ENCODE results near the gene LTB. TPM values are rescaled to one million over a fixed set of nuclear protein-coding genes. Genes with fewer than 3 reads are reported as not detected.

Gene LTB
- total and polyA plus RNA-seq, 2 of the 13 experiments (the other 11 are each of a cell fraction or from before 2014, with no cell fraction given): 0.09 to 0.22 TPM

DNA sequence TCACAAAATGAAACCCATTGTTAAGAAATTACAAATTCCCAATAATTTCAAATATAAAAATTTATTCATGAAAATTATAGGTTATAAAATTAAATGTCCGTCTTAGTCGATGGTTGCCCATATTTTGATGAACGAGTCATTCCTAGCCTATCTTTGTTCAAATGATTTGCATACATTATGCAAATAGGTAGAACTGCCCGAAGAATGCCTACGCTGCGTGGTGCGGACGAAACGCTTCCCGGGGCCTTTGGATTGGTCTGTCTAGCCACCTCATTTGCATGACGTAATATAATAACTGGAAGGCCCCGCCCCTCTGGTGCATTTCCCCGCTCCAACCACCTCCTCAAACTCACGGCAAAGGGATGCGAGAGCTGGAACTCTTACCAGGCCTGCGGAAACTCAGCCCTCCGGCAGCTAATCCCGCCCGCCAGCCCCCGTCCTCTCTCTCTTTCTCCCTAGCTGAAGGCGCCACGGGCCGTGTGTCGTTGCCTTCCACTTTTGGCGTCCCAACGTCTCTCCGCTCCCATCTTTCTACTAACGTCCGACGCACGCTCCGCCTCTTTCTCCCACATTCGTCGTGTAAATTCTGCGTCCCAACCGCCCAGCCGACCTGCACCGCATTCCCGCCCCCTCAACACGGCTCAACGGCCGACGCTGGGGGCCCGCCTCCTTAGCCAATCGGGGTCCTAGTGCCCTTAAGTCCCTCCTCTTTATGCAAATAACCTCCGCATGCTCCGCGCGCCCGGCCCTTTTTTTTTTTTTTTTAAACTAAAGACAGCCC, 37.8 kb upstream of the LTB start (continued):
- TF ChIP-seq, protein P1, sequence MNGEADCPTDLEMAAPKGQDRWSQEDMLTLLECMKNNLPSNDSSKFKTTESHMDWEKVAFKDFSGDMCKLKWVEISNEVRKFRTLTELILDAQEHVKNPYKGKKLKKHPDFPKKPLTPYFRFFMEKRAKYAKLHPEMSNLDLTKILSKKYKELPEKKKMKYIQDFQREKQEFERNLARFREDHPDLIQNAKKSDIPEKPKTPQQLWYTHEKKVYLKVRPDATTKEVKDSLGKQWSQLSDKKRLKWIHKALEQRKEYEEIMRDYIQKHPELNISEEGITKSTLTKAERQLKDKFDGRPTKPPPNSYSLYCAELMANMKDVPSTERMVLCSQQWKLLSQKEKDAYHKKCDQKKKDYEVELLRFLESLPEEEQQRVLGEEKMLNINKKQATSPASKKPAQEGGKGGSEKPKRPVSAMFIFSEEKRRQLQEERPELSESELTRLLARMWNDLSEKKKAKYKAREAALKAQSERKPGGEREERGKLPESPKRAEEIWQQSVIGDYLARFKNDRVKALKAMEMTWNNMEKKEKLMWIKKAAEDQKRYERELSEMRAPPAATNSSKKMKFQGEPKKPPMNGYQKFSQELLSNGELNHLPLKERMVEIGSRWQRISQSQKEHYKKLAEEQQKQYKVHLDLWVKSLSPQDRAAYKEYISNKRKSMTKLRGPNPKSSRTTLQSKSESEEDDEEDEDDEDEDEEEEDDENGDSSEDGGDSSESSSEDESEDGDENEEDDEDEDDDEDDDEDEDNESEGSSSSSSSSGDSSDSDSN (CRISPR knock-in tag; IDR thresholded peaks at IDR 0.05): no peak
- peak; percentile 88; the same call in 1 of the 2 replicates for TF ChIP-seq ZNF264 (CRISPR knock-in tag; IDR thresholded peaks at IDR 0.05)
- TF ChIP-seq KAT2B (IDR thresholded peaks at IDR 0.05; ENCODE audit: borderline replicate concordance, low read depth, low read length): no peak
- TF ChIP-seq ZSCAN30 (CRISPR knock-in tag; IDR thresholded peaks at IDR 0.05): peak; percentile 42; the same call in 1 of the 2 replicates
- TF ChIP-seq, protein P2, sequence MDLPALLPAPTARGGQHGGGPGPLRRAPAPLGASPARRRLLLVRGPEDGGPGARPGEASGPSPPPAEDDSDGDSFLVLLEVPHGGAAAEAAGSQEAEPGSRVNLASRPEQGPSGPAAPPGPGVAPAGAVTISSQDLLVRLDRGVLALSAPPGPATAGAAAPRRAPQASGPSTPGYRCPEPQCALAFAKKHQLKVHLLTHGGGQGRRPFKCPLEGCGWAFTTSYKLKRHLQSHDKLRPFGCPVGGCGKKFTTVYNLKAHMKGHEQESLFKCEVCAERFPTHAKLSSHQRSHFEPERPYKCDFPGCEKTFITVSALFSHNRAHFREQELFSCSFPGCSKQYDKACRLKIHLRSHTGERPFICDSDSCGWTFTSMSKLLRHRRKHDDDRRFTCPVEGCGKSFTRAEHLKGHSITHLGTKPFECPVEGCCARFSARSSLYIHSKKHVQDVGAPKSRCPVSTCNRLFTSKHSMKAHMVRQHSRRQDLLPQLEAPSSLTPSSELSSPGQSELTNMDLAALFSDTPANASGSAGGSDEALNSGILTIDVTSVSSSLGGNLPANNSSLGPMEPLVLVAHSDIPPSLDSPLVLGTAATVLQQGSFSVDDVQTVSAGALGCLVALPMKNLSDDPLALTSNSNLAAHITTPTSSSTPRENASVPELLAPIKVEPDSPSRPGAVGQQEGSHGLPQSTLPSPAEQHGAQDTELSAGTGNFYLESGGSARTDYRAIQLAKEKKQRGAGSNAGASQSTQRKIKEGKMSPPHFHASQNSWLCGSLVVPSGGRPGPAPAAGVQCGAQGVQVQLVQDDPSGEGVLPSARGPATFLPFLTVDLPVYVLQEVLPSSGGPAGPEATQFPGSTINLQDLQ (CRISPR knock-in tag; IDR thresholded peaks at IDR 0.05): no peak
- TF ChIP-seq CC2D1A (CRISPR knock-in tag; IDR thresholded peaks at IDR 0.05): no peak
- no peak for TF ChIP-seq ZNF746 (CRISPR knock-in tag; IDR thresholded peaks at IDR 0.05)
- peak; percentile 37; the same call in 1 of the 2 replicates for TF ChIP-seq PHF20 (CRISPR knock-in tag; IDR thresholded peaks at IDR 0.05)
- TF ChIP-seq ZNF644 (CRISPR knock-in tag; IDR thresholded peaks at IDR 0.05; ENCODE audit: low read depth): no peak
- no peak for TF ChIP-seq TAF15 (IDR thresholded peaks at IDR 0.05; ENCODE audit: low read depth, low read length, poor library complexity, severe bottlenecking)
- TF ChIP-seq, protein P3, sequence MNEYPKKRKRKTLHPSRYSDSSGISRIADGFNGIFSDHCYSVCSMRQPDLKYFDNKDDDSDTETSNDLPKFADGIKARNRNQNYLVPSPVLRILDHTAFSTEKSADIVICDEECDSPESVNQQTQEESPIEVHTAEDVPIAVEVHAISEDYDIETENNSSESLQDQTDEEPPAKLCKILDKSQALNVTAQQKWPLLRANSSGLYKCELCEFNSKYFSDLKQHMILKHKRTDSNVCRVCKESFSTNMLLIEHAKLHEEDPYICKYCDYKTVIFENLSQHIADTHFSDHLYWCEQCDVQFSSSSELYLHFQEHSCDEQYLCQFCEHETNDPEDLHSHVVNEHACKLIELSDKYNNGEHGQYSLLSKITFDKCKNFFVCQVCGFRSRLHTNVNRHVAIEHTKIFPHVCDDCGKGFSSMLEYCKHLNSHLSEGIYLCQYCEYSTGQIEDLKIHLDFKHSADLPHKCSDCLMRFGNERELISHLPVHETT (CRISPR knock-in tag; conservative IDR thresholded peaks at IDR 0.05): no peak
- TF ChIP-seq ZNF138 (CRISPR knock-in tag; IDR thresholded peaks at IDR 0.05; ENCODE audit: low read depth): no peak
- TF ChIP-seq, protein P4, sequence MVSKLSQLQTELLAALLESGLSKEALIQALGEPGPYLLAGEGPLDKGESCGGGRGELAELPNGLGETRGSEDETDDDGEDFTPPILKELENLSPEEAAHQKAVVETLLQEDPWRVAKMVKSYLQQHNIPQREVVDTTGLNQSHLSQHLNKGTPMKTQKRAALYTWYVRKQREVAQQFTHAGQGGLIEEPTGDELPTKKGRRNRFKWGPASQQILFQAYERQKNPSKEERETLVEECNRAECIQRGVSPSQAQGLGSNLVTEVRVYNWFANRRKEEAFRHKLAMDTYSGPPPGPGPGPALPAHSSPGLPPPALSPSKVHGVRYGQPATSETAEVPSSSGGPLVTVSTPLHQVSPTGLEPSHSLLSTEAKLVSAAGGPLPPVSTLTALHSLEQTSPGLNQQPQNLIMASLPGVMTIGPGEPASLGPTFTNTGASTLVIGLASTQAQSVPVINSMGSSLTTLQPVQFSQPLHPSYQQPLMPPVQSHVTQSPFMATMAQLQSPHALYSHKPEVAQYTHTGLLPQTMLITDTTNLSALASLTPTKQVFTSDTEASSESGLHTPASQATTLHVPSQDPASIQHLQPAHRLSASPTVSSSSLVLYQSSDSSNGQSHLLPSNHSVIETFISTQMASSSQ (IDR thresholded peaks at IDR 0.05; ENCODE audit: low read depth): peak; percentile 37
- TF ChIP-seq, protein P4 (CRISPR knock-in tag; IDR thresholded peaks at IDR 0.05; ENCODE audit: borderline replicate concordance): peak; percentile 70
- TF ChIP-seq ZBTB21 (CRISPR knock-in tag; IDR thresholded peaks at IDR 0.05): peak; percentile 84; the same call in 1 of the 2 replicates
- no peak for TF ChIP-seq ZNF326 (CRISPR knock-in tag; IDR thresholded peaks at IDR 0.05; ENCODE audit: borderline replicate concordance)
- no peak; the same call in 1 of the 2 replicates for TF ChIP-seq ZZZ3 (CRISPR knock-in tag; IDR thresholded peaks at IDR 0.05; ENCODE audit: borderline replicate concordance)
- no peak for TF ChIP-seq ZNF614 (CRISPR knock-in tag; IDR thresholded peaks at IDR 0.05; ENCODE audit: borderline replicate concordance)
- peak; percentile 28; the same call in 1 of the 2 replicates for TF ChIP-seq KDM5A (IDR thresholded peaks at IDR 0.05; ENCODE audit: borderline replicate concordance, low read length)
